ENCODE measurements around the gene GALC. TPM values are rescaled to one million over a fixed set of nuclear protein-coding genes. Genes with fewer than 3 reads are reported as not detected.

GALC gene
- total RNA-seq, 1 donor from 2014 or later: 21.2 TPM

- peaks cover 12% of the 10 kb centered on the region for H3K4me1 Mint-ChIP-seq (ENCODE audit: low read depth, unreplicated experiment)
- Histone ChIP-seq H3K27me3 (ENCODE audit: insufficient read depth, low read length) (peaks cover 2% of the 10 kb centered on the region), H3K9ac (ENCODE audit: low read length) (no peak overlapping the region), H4K20me1 (ENCODE audit: insufficient read depth, low read length) (no peaks in the 10 kb centered on the region), H3K4me1 (ENCODE audit: insufficient read depth, low read length) (peaks cover 4% of the 10 kb centered on the region), H3K36me3 (ENCODE audit: insufficient read depth, low read length) (no peaks in the 10 kb centered on the region), H3K4me3 (ENCODE audit: insufficient read depth, low read depth, low read length) (no peak overlapping the region), H2AFZ (ENCODE audit: low read depth, low read length) (no peak overlapping the region), H3K4me2 (ENCODE audit: low read length) (no peak overlapping the region), H3K9me3 (ENCODE audit: insufficient read depth, low read depth, low read length) (no peaks in the 10 kb centered on the region), H3K27ac (ENCODE audit: low read depth, low read length) (no peak overlapping the region), H3K79me2 (ENCODE audit: insufficient read depth, low read length) (no peaks in the 10 kb centered on the region)
- FAIRE-seq: no peak
- no peaks in the 10 kb centered on the region for H3K9me3 Mint-ChIP-seq (ENCODE audit: unreplicated experiment)
- no peak overlapping the region for H3K27ac Mint-ChIP-seq (ENCODE audit: unreplicated experiment)
- TF ChIP-seq CTCF (IDR thresholded peaks at IDR 0.05; ENCODE audit: insufficient read depth, low read depth, low read length) (no peak), EZH2 (IDR thresholded peaks at IDR 0.05; ENCODE audit: insufficient read depth, low read length) (no peak)
- no peaks in the 10 kb centered on the region for H3K36me3 Mint-ChIP-seq (ENCODE audit: low read depth, unreplicated experiment)
- H3K27me3 Mint-ChIP-seq (ENCODE audit: low read depth, unreplicated experiment): no peaks in the 10 kb centered on the region
- no peak overlapping the region for H3K4me3 Mint-ChIP-seq (ENCODE audit: unreplicated experiment)
- no peak for DNase-seq (ENCODE audit: low read depth)
Measured at GRCh38 chr14:87899228-87899627, 93.8 kb downstream of the GALC start.

- Histone ChIP-seq H3K4me1 (ENCODE audit: insufficient read depth, low read length) (peaks cover 4% of the 10 kb centered on the region), H2AFZ (ENCODE audit: low read depth, low read length) (no peak overlapping the region), H3K4me2 (ENCODE audit: low read length) (no peak overlapping the region), H3K9me3 (ENCODE audit: insufficient read depth, low read depth, low read length) (no peaks in the 10 kb centered on the region), H3K27me3 (ENCODE audit: insufficient read depth, low read length) (peaks cover 2% of the 10 kb centered on the region), H4K20me1 (ENCODE audit: insufficient read depth, low read length) (no peaks in the 10 kb centered on the region), H3K79me2 (ENCODE audit: insufficient read depth, low read length) (no peaks in the 10 kb centered on the region), H3K4me3 (ENCODE audit: insufficient read depth, low read depth, low read length) (no peak overlapping the region), H3K9ac (ENCODE audit: low read length) (no peak overlapping the region), H3K27ac (ENCODE audit: low read depth, low read length) (no peak overlapping the region), H3K36me3 (ENCODE audit: insufficient read depth, low read length) (no peaks in the 10 kb centered on the region)
- FAIRE-seq: no peak
- Mint-ChIP-seq H3K27me3 (ENCODE audit: low read depth, unreplicated experiment) (no peaks in the 10 kb centered on the region), H3K9me3 (ENCODE audit: unreplicated experiment) (no peaks in the 10 kb centered on the region), H3K27ac (ENCODE audit: unreplicated experiment) (no peak overlapping the region), H3K4me3 (ENCODE audit: unreplicated experiment) (no peak overlapping the region), H3K4me1 (ENCODE audit: low read depth, unreplicated experiment) (peaks cover 12% of the 10 kb centered on the region), H3K36me3 (ENCODE audit: low read depth, unreplicated experiment) (no peaks in the 10 kb centered on the region)
- TF ChIP-seq CTCF (IDR thresholded peaks at IDR 0.05; ENCODE audit: insufficient read depth, low read depth, low read length) (no peak), EZH2 (IDR thresholded peaks at IDR 0.05; ENCODE audit: insufficient read depth, low read length) (no peak)
- no peak for DNase-seq (ENCODE audit: low read depth)
Measured at GRCh38 chr14:87898301-87898700, 94.7 kb downstream of the GALC start.

GRCh38 chr14:87896393-87897380, 96.3 kb downstream of the GALC start:
- no peaks in the 10 kb centered on the region for H3K36me3 ChIP-seq (ENCODE audit: insufficient read depth, low read length)
- Mint-ChIP-seq H3K27ac (ENCODE audit: unreplicated experiment) (peak overlapping the region; percentile 36), H3K9me3 (ENCODE audit: unreplicated experiment) (no peaks in the 10 kb centered on the region), H3K27me3 (ENCODE audit: low read depth, unreplicated experiment) (no peaks in the 10 kb centered on the region), H3K4me3 (ENCODE audit: unreplicated experiment) (no peak overlapping the region), H3K4me1 (ENCODE audit: low read depth, unreplicated experiment) (peaks cover 12% of the 10 kb centered on the region), H3K36me3 (ENCODE audit: low read depth, unreplicated experiment) (no peaks in the 10 kb centered on the region)
- peaks cover 2% of the 10 kb centered on the region for H3K27me3 ChIP-seq (ENCODE audit: insufficient read depth, low read length)
- no peak overlapping the region for H3K4me3 ChIP-seq (ENCODE audit: insufficient read depth, low read depth, low read length)
- no peaks in the 10 kb centered on the region for H3K79me2 ChIP-seq (ENCODE audit: insufficient read depth, low read length)
- H3K9ac ChIP-seq (ENCODE audit: low read length): peak overlapping the region; percentile 34
- TF ChIP-seq EZH2 (IDR thresholded peaks at IDR 0.05; ENCODE audit: insufficient read depth, low read length) (no peak), CTCF (IDR thresholded peaks at IDR 0.05; ENCODE audit: insufficient read depth, low read depth, low read length) (peak; percentile 74)
- DNase-seq (ENCODE audit: low read depth) (peak; percentile 52), FAIRE-seq (peak; percentile 77)
- peak overlapping the region; percentile 47 for H3K4me2 ChIP-seq (ENCODE audit: low read length)
- H4K20me1 ChIP-seq (ENCODE audit: insufficient read depth, low read length): no peaks in the 10 kb centered on the region
- H3K27ac ChIP-seq (ENCODE audit: low read depth, low read length): no peak overlapping the region
- H2AFZ ChIP-seq (ENCODE audit: low read depth, low read length): peak overlapping the region; percentile 27
- no peaks in the 10 kb centered on the region for H3K9me3 ChIP-seq (ENCODE audit: insufficient read depth, low read depth, low read length)
- peaks cover 4% of the 10 kb centered on the region for H3K4me1 ChIP-seq (ENCODE audit: insufficient read depth, low read length)

Data from astrocyte (in vitro differentiated cells and primary cell).